Stimulated activated naive CD4-positive, alpha-beta T cell treated with Interleukin-2 at 50 U/mL for 16 hours (primary cell): ENCODE data around the gene PLP2.
A peak's percentile ranks its signal among the peaks of the same experiment; 100 is the strongest.
"Not testable (repeated sequence)": the region's sequence is repeated elsewhere in the genome, so short reads cannot be mapped to it uniquely, and the experiment has no call there.

Experiments used
- DNase-seq: peaks from one replicate; lab custom pipeline; 2025; lab: John Stamatoyannopoulos, UW

PLP2 gene

GRCh38 chrX:49171752-49172279 lies at the start of gene PLP2:
TSS of gene PLP2 (plus strand) at chrX:49171898. CDS start at chrX:49172001, 103 bp downstream.
- peak; percentile 68 for DNase-seq

DNA sequence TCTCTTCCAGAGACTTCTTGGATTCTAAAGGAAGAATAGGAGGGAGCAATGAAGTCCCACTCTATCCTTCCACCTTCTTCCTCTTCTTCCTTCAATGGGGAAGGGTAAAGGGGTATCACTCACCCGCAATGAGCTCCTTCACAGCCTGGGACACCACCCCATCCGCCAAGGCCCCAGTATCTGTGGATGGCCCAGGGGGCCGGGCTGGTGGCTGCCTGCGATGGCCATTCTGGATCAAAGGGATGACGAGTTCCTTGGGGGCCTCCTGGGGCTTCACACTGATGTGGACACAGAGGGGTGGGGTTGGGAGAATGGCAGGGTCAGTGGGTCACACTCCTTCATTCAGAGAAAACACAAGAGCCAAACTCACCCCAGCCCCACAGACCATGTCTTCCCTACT lies 49.2 kb upstream of the PLP2 start:
- no peak for DNase-seq

- not testable (repeated sequence) for DNase-seq
Measured at GRCh38 chrX:49127742-49128258, 43.9 kb upstream of the PLP2 start.

- no peak for DNase-seq
Measured at GRCh38 chrX:49129427-49129826, 42.3 kb upstream of the PLP2 start.

DNA sequence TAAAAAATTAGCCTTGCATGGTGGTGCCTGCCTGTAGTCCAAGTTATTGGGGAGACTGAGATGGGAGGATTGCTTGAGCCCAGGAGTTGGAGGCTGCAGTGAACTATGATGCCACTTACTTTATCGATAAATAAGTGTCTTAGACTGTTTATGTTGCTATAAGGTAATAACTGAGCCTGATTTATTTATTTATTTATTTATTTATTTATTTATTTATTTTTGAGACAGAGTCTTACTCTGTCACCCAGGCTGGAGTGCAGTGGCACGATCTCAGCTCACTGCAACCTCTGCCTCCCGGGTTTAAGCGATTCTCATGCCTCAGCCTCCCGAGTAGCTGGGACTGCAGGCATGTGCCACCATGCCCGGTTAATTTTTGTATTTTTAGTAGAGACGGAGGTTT lies 39.4 kb upstream of the PLP2 start:
- not testable (repeated sequence) for DNase-seq

DNA sequence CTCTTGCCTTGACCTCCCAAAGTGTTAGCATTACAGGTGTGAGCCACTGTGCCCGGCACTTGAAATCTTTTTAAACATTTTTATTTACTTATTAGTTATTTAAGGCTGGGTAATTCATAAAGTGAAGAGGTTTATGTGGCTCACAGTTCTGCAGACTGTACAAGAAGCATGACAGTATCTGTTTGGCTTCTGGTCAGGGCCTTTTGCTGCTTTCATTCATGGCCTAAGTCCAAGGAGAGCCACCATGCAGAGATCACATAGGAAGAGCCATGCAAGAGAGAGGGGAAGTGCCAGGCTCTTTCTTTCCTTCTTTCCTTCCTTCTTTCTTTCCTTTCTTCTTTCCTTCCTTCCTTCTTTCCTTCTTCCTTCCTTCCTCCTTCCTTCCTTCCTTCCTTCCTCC lies 37.9 kb upstream of the PLP2 start:
- no peak for DNase-seq

- DNase-seq, result no peak
Measured at GRCh38 chrX:49137492-49137891, 34.2 kb upstream of the PLP2 start.

- no peak for DNase-seq
Measured at GRCh38 chrX:49139713-49140112, 32.0 kb upstream of the PLP2 start.

GRCh38 chrX:49142264-49142663 lies 29.4 kb upstream of the PLP2 start:
- not testable (repeated sequence) for DNase-seq

DNA sequence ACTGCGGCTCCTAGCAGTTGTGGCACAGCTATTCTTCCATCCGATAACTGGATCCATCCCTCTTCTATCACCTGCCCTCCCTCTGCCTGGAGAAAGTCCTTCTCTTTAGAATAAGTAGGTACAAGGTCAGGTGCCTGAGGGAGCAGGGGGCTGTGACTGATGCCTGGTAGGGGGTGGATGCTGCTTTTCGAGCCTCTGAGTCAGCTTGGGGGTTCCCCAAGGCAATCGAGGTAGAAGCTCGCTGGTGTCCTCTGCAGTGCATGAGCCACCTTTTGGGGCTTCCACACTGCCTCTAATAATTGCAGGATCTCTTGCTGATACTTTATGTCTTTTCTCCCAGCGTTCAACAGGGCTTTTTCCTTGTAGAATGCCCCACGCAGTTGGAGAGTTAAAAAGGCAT lies 28.5 kb upstream of the PLP2 start:
- DNase-seq, result not testable (repeated sequence)

DNA sequence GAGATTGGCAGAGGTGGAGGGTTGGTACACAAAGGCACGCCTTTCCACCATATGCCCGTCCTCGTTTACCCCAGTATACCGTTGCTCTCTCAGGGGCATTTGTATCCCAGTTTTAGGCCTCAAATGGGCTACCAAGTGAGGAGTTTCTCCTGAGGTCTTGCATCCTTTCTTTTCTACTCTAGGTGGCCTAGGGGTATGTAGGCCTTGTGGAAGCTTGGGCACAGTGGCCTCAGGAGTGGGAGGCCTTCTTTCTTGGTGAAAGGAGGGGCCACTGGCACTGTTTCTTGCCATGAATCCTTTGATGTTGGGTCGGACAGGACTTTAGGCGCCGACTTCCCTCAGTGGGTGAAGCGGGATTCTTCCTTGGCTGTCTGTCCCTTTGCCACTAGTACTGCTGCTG lies 24.4 kb upstream of the PLP2 start:
- DNase-seq, result no peak

DNA sequence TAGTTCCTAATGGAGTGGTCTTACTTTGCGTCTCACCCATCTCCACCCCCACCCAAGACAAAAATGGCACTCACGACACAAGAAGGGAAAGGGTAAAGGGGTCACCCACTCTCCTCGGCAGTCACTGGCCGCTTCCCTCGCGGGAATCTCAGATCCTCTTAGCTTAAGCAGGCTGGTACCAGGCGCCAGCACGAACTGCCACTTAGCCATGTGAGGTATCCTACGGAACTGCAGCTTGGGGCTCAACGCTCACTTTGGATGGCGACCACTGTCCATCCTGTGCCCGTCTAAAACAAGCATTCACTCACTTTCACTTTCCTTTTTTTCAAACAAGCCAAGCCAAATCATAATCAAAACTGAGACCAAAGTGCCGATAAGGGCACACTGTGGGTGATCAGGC lies 23.8 kb upstream of the PLP2 start:
- DNase-seq, result no peak

- not testable (repeated sequence) for DNase-seq
Measured at GRCh38 chrX:49148390-49149100, 23.2 kb upstream of the PLP2 start.

GRCh38 chrX:49149291-49149690 lies 22.4 kb upstream of the PLP2 start:
- not testable (repeated sequence) for DNase-seq

DNA sequence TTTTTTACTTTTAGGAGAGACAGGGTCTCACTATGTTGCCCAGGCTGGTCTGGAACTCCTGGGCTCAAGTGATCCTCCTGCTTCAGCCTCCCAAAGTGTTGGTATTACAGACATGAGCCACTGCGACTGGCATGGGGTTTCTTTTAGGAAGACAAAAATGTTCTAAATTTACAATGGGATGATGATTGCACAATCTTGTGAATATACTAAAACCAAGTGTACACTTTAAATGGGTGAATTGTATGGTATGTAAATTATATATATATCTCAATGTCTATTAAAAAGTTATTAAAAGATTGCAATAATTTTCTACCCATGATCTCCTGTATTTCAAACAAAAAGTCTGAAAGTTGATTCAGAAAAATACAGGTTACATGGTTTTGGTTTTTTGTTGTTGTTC lies 18.2 kb upstream of the PLP2 start:
- no peak for DNase-seq

DNA sequence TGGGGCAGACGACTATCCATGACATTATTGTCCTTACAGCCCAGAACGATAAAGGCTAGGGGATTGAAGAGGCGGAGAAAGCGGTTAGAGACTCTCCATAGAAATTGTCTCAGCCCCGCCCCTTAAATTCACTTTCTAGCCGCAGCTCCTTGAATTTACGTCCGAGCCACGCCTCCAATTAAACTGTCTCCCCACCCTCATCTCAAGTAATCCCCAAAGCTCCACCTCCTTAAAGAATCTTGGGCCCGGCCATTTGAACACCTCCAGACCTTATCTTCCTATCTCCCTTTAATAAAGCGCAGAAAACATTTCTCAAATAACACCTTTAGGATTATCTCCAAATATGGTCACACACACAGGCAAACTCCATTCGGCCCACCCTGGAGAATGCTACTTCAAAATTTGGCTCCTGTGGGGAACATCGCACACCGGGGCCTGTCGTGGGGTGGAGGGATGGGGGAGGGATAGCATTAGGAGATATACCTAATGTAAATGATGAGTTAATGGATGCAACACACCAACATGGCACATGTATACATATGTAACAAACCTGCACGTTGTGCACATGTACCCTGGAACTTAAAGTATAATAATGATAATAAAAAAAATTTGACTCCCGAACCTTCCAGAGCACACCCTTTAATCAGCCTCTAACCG lies 16.3 kb upstream of the PLP2 start:
- no peak for DNase-seq

DNA sequence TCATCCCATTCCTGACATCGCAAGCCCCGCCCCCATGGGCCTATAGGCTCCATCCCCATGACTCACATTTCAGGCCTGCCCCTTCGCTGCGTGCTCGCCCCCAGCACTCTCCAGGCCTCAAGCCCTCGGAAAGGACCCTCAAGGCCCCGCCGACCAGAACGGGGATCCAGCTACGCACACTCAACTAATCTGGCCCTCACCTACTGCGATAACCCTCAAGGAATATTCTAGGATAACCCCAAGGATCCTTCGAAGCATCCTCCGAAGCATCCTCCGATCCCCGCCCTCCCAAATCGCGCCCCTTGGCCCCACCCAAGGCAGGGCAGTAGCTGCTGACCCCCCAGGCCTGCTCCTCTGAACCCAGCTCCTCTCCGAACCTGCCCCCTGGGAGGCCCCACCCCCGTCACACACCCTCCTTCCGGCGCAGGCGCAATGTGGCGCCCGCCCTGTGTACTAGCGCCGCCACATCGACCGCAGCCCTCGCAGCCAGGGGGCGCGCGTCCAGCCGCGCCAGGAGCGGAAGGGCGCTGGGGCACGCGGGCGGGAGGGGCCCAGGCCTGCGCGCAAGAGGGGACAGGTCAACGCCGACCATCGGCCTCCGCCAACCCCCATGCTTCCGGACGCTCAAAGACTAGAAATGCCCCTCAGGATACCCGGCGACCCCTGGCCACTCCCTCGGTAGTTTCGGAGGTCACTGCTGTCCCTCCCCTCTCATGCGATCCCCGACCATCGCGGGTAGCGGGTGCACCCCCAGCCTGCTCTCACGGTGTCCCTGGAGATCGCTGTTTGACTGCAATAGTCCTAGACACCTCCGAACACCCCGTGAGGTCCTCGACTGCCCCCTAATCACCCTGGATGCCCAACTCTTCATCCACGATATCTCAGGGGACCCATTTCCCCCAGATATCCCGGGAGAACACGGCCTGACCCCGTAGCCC lies 15.5 kb upstream of the PLP2 start:
- peak; percentile 78 for DNase-seq

DNA sequence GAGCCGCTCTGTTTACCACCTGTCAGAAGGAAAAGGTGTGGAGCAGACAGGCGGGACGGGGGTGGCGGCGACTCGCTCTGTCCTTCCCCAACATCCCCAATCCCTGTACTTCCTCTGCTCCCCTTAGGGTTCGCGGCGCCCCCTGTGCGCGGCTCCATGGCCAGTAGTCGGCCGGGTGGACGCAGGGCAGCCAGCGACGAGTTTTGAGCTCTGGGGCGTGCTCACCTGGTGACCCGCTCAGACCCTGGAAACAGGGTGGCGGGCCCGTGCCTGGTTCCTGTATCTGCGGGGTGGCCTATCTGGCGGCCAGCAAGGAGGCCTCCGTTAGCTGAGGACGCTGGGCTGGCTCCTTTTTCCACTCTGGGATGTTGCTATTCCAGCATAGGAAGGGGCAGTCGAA lies 14.5 kb upstream of the PLP2 start:
- no peak for DNase-seq

DNA sequence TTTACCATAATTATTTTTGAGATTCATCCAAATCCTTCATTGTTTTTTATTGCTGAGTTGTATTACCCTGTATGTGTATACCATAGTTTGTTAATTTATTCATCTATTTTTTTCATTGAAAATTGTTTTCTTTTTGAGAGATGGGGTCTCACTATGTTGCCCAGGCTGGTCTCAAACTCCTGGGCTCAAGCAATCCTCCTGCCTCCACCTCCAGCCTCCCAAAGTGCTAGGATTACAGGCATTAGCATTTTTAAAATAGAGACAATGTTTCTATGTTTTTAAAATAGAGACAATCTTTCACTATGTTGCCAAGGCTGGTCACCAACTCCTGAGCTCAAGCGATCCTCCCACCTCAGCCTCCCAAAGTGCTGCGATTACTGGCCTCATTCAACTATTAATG lies 10.8 kb upstream of the PLP2 start:
- no peak for DNase-seq

DNA sequence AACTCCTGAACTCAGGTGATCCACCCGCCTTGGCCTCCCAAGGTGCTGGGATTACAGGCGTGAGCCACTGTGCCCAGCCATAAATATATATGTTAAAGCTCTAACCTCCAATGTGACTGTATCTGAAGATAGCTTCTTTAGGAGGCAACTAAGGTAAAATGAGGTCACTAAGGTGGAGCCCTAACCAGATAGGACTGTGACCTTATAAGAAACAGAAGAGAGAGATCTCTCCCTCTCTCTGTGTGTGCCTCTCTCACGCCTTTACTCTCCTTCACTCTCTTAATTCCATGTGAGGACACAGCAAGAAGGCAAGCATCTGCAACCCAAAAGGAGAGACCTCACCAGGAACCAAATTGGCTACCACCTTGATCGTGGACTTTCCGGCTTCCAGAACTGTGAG lies 10.1 kb upstream of the PLP2 start:
- DNase-seq, result no peak

DNA sequence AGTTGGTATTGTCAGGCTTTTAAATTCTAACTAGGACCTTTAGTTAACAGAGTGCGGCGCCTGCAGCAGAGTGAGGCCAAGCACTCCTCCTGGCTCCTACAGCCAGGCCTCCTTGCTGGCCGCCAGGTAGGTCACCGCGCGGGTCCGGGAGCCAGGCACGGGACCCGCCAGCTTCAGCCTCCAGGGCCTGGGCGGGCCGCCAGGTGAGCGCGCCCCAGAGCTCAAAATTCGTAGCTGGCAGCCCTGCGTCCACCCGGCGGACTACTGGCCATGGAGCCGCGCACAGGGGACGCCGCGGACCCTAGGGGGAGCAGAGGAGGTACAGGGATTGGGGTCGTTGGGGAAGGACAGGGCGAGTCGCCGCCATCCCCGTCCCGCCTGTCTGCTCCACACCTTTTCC lies 9.1 kb upstream of the PLP2 start, which contains the start of gene MAGIX:
Gene MAGIX, plus strand, starts transcription at position 139 of the 400 bp plus-strand sequence. Its CDS starts 132 bp downstream, at position 271.
- DNase-seq, result no peak
